Activated naive CD8-positive, alpha-beta T cell treated with anti-CD3 and anti-CD28 coated beads, Interleukin-2, amount 10 ng/mL, durations not matched to agents 7 days and 5 days (primary cell): Measurements from ENCODE around the gene TRIM14. TPM values are rescaled to one million over a fixed set of nuclear protein-coding genes. Genes with fewer than 3 reads are reported as not detected.
"Not testable (repeated sequence)": the region's sequence is repeated elsewhere in the genome, so short reads cannot be mapped to it uniquely, and the experiment has no call there.

Experiments used
- ATAC-seq: fragments of 150-1000 bp; cut with Tn5 transposase; one replicate; pipeline ENCODE4 v1.10.0; 2021; ENCODE audit warnings: low read depth, moderate library complexity
- POLR2A ChIA-PET: fragments of 350-600 bp; sonication (Branson Sonifier 250); formaldehyde crosslinking; loops from one replicate; lab custom pipeline; 2021; ENCODE audit warnings: antibody characterized with exemption; lab: Charles Lee
- DNase-seq: peaks from one replicate; pipeline ENCODE4 v3.0.0; 2021
- H3K27ac Mint-ChIP-seq: one replicate; pipeline ENCODE4 v1.8.0; 2022; ENCODE audit warnings: mild to moderate bottlenecking, mixed read lengths
- H3K27me3 Mint-ChIP-seq: one replicate; pipeline ENCODE4 v1.8.0; 2022; ENCODE audit warnings: mild to moderate bottlenecking, moderate library complexity, mixed read lengths
- H3K36me3 Mint-ChIP-seq: one replicate; pipeline ENCODE4 v1.8.0; 2021; ENCODE audit warnings: mild to moderate bottlenecking, mixed read lengths
- H3K4me1 Mint-ChIP-seq: one replicate; pipeline ENCODE4 v1.8.0; 2021; ENCODE audit warnings: mixed read lengths
- H3K4me3 Mint-ChIP-seq: one replicate; pipeline ENCODE4 v1.8.0; 2022; ENCODE audit warnings: mild to moderate bottlenecking, moderate library complexity, mixed read lengths
- H3K9me3 Mint-ChIP-seq: one replicate; pipeline ENCODE4 v1.8.0; 2021; ENCODE audit warnings: mixed read lengths
- total RNA-seq, 2 experiments: library from RNA; stranded (reverse); gene quantifications; one replicate each; pipeline ENCODE4 v1.2.3, GENCODE V29; 2021

TRIM14 gene
- total RNA-seq, 2 experiments from 2014 or later: 99.0 to 108 TPM

DNA sequence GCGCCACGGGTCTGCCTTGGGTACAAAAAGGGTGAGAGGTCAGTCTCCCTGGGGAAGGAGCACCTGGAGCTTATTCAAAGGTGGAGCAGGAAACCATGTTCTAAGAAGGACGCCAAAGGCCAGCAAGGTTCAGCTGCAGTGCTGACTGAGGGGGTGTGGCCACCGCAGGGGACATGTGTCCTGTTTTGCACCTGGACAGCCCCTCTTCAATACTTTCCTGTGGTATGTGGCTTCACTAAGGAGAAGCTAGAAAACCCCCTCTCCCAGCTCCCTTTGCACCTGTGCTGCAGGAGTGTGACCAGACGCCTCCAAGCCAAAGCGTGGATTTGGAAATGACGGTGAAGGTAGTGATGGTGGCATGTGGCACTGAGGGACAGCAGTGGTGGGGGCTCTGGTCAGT, 23.6 kb downstream of the TRIM14 start:
- Mint-ChIP-seq H3K4me3 (no peak overlapping the region), H3K9me3 (no peaks in the 10 kb centered on the region), H3K27ac (no peak overlapping the region), H3K36me3 (peaks cover 34% of the 10 kb centered on the region), H3K4me1 (peaks cover 25% of the 10 kb centered on the region), H3K27me3 (no peaks in the 10 kb centered on the region)
- POLR2A ChIA-PET: no interaction called here
- DNase-seq (peak; percentile 10), ATAC-seq (no peak)

DNA sequence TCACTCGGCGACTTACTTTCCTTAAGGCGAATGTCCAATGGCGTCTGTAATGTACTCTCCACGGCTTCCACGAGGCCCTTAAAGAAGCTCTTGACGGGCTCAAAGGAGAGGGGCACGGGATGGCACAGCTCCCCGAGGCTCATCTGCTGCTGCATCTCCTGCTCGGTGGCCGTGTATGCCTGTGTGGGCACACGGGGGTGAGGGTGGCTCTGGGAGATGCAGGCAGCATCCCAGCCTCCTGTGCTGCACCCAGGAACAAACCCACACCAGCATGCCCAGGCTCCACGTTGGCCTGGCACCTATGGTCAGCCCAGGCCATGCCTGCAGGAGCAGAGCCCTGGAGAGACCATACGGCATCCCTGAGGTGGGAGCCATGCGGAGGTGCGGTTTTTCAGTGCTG, 24.2 kb downstream of the TRIM14 start:
- H3K4me3 Mint-ChIP-seq: no peak overlapping the region
- peaks cover 20% of the 10 kb centered on the region for H3K4me1 Mint-ChIP-seq
- H3K9me3 Mint-ChIP-seq: no peaks in the 10 kb centered on the region
- no peaks in the 10 kb centered on the region for H3K27me3 Mint-ChIP-seq
- POLR2A ChIA-PET: no interaction called here
- ATAC-seq (no peak), DNase-seq (no peak)
- H3K27ac Mint-ChIP-seq: no peak overlapping the region
- H3K36me3 Mint-ChIP-seq: peaks cover 35% of the 10 kb centered on the region

DNA sequence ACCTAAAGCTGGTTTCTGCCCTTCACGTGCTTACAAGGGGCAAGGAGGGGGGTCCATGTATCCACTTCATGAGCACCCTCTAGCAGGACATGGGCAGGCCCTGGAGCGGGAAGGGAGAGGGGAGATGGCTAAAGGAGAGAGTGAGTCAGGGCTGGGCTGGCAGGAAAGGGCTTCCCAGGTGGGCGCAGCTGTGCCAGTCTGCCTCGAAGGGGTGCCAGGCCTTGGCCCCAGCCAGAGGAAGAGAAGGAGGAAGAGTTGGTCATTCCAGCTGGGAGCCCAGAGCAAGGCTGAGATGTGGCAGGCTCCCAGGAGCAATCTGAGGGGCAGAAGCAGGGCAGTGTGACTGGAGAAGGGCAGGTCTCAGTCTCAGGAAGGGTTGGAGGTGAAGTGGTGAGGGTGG, 24.7 kb downstream of the TRIM14 start:
- Mint-ChIP-seq H3K27ac (peak overlapping the region; percentile 43), H3K36me3 (peaks cover 37% of the 10 kb centered on the region), H3K4me3 (no peak overlapping the region), H3K4me1 (peaks cover 19% of the 10 kb centered on the region), H3K9me3 (no peaks in the 10 kb centered on the region), H3K27me3 (no peaks in the 10 kb centered on the region)
- no peak for DNase-seq
- POLR2A ChIA-PET: no interaction called here
- ATAC-seq: no peak

DNA sequence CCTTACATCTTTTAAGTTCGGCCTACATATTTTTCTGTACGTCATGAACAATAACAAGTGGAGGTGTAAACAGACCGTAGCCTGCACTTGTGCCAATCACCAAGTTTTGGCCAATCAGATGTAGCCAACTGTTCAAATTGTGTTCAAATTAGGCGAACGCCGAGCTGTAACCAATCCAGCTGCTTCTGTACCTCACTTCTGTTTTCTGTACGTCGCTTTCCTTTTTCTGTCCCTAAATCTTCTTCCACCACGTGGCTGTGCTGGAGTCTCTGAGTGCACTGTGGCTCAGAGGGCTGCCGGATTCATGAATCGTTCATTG, 26.4 kb downstream of the TRIM14 start:
- H3K36me3 Mint-ChIP-seq: peaks cover 32% of the 10 kb centered on the region
- no peaks in the 10 kb centered on the region for H3K27me3 Mint-ChIP-seq
- POLR2A ChIA-PET: interaction anchor here (2.1 kb wide), 1 partner anchor 9 kb away, joined by 7 read pairs; no protein-coding TSS in a partner anchor
- peak overlapping the region; percentile 30 for H3K27ac Mint-ChIP-seq
- H3K4me1 Mint-ChIP-seq: peaks cover 15% of the 10 kb centered on the region
- H3K9me3 Mint-ChIP-seq: no peaks in the 10 kb centered on the region
- H3K4me3 Mint-ChIP-seq: no peak overlapping the region
- DNase-seq (no peak), ATAC-seq (no peak)

DNA sequence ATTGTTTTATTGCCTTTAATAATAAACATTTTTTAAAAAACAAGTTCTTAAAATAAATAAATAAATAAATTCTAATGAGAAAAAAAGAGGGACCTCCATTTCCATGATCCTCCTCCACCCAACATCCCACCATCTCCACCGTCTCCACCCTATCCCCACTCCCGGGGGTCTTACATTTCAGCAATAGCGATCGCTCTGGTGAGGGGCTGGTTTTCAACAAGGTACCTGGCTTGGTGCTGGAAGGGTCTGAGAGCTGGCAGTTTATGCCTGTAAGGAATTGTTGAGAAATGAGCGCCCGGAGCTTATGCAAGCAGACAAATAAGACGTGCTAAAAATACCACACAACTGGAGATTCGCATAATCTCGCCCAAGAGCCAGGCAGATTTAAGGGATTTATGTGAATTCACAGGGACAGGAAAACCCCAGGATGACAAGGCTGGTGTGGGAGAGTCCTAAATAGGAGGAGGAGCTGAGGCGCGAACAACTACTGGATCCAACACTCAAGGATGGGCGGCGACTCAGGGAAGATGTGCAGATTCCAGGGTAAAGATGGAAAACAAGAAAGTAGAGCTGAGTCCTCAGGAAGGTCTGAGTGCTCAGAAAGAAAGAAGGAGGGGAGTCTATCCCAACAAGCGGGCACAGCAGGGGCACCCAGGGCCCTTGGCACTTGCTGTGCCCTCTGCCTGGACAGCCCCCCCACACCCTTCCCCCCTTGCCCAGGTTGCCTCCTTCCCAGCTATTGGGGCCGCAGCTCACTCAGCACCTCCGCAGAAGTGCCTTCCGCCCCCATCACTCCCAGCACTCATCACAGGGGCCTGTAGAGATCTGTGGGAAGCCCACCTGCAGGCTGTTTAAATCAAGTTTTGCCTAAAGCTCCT, 27.0 kb downstream of the TRIM14 start:
- Mint-ChIP-seq H3K27ac (no peak overlapping the region), H3K4me3 (no peak overlapping the region), H3K4me1 (peaks cover 11% of the 10 kb centered on the region), H3K9me3 (no peaks in the 10 kb centered on the region), H3K27me3 (no peaks in the 10 kb centered on the region), H3K36me3 (peaks cover 28% of the 10 kb centered on the region)
- ATAC-seq: no peak
- no peak for DNase-seq
- POLR2A ChIA-PET: interaction anchor here (0.8 to 2.1 kb wide), 2 partner anchors 8 to 10 kb away, joined by 3 to 7 read pairs; no protein-coding TSS in a partner anchor

DNA sequence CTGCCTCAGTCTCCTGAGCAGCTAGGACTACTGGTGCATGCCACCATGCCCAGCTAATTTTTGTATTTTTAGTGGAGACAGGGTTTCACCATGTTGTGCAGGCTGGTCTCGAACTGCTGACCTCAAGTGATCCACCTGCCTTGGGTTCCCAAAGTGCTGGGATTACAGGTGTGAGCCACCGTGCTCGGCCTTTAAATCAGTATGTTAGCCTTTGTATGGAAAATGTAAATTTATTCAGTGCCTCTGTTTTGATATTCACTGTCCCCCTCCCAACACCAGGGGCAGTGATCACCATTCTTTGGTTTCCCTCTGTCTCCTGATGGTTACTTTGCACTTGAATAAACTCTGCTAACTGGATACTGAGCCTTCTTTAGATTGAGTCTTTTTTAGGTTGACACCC, 28.3 kb downstream of the TRIM14 start:
- peaks cover 15% of the 10 kb centered on the region for H3K4me1 Mint-ChIP-seq
- DNase-seq, H3K27ac Mint-ChIP-seq, H3K27me3 Mint-ChIP-seq, H3K4me3 Mint-ChIP-seq, ATAC-seq, H3K9me3 Mint-ChIP-seq: not testable (repeated sequence)
- POLR2A ChIA-PET: interaction anchor here (2.1 kb wide), 1 partner anchor 11 kb away, joined by 7 read pairs; no protein-coding TSS in a partner anchor
- H3K36me3 Mint-ChIP-seq: peaks cover 33% of the 10 kb centered on the region

DNA sequence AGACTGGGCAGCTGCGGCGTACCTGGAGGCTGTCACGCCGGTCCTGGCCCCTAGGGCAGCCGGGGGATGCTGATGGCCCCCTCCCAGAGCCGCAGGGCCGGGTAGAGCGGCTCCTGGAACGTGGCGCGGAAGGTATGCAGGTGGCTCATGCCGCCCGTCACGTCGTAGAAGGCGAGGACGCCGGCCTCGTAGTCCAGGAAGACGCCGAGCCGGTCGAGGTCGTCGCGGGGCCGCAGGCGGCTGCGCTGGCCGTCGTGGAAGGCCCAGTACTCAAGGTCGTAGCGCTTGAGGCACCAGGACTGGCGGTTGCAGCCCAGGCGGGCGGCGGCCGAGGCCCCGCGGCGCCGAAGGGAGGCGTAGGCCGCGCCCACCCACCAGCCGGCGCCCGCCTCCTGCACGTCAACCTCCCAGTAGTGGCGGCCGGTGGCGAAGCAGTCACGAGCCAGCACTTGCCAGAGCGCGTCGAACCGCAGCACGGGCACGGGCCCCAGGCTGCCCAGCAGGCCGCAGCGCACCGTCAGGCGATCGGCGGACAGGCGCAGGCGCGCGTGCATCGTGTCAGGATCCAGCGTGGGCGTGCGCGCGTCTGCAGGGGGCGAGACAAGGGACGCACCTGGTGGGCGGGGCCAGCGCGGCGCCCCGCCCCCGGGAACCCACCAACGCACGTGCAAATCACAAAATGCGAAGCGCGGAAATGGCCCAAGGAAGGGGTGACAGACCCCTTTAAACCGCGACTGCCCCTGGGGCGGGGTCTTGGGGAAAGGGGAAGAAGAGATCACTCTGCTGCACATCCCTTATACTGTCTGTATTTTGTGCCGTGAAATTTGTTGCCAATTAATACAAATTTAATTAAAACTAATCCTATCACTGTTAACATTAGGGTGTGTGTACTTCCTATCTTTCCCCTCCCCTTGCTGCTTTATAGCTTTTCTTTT, 31.3 kb downstream of the TRIM14 start:
- DNase-seq (no peak), ATAC-seq (no peak)
- Mint-ChIP-seq H3K27ac (peak overlapping the region; percentile 37), H3K4me3 (no peak overlapping the region), H3K27me3 (no peaks in the 10 kb centered on the region), H3K9me3 (no peaks in the 10 kb centered on the region), H3K4me1 (peaks cover 23% of the 10 kb centered on the region), H3K36me3 (peaks cover 28% of the 10 kb centered on the region)
- POLR2A ChIA-PET: interaction anchor here (1.2 kb wide), 1 partner anchor 10 kb away, joined by 3 read pairs; no protein-coding TSS in a partner anchor

DNA sequence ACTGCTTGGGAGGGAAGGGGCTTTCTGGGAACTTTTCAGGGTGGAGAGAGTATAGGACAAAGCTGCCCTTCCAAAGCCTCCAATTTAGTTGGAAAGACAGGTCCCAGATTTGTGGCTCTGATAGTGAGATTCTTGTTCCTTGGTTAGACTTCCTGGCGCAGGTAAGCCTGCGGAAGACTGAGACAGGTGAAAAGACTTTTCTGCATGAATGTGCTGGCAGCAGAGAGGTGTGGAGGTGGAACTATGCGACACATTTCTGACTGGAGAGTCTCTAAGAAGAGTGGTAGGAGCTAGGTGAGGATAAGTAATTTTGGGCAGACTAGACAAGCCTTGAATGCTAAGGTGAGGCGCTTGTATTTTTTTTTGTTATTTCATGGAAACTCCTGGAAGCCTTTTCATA, 32.6 kb downstream of the TRIM14 start:
- DNase-seq (no peak), ATAC-seq (no peak)
- POLR2A ChIA-PET: no interaction called here
- H3K9me3 Mint-ChIP-seq: no peaks in the 10 kb centered on the region
- peak overlapping the region; percentile 43 for H3K27ac Mint-ChIP-seq
- H3K27me3 Mint-ChIP-seq: no peaks in the 10 kb centered on the region
- H3K36me3 Mint-ChIP-seq: peaks cover 29% of the 10 kb centered on the region
- H3K4me1 Mint-ChIP-seq: peaks cover 31% of the 10 kb centered on the region
- H3K4me3 Mint-ChIP-seq: no peak overlapping the region

DNA sequence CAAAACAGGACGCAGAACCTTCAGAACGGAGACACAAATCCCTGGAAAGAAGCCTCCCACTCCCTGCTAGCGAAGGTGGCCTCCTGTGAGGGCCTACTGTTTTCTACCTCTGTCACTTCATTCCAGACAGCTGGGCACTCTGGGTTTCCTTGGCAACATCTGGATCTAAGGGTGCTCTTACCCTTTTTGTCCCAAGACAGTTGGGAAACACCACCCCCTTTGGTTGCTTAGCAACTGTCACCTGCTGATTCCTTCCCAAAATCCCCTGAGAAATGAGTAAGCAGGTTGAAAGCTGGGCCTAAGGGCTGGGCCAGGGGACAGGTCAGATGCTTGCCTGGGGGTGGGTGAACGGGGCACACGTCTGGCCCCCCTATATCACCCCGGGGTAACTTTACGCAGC, 33.1 kb downstream of the TRIM14 start:
- no peaks in the 10 kb centered on the region for H3K27me3 Mint-ChIP-seq
- no peak for ATAC-seq
- no peak overlapping the region for H3K4me3 Mint-ChIP-seq
- H3K4me1 Mint-ChIP-seq: peaks cover 34% of the 10 kb centered on the region
- H3K27ac Mint-ChIP-seq: no peak overlapping the region
- DNase-seq: no peak
- peaks cover 29% of the 10 kb centered on the region for H3K36me3 Mint-ChIP-seq
- POLR2A ChIA-PET: interaction anchor here (1.3 kb wide), 1 partner anchor 23 kb away, joined by 4 read pairs; no protein-coding TSS in a partner anchor
- no peaks in the 10 kb centered on the region for H3K9me3 Mint-ChIP-seq

DNA sequence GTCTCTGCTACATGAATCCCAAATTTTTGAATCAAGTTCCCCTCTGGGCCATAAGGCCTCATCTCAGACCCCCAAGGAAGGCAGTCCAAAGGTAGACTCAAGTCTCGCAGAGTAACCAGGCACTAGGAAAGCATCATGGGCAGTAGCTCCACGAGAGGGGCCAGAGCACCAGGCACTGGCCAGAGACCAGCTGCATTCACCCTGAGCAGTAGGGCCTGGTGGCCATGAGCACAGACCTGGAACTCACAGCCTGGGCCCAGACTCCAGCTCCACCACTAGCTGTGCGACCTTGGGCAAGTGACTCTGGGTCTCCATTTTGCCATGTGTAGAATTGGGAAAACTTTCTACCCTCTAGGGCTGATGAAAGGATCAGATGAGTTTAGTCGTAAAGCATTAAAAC, 34.0 kb downstream of the TRIM14 start:
- POLR2A ChIA-PET: interaction anchor here (1.3 kb wide), 1 partner anchor 24 kb away, joined by 4 read pairs; no protein-coding TSS in a partner anchor
- peaks cover 34% of the 10 kb centered on the region for H3K4me1 Mint-ChIP-seq
- H3K27ac Mint-ChIP-seq: no peak overlapping the region

DNA sequence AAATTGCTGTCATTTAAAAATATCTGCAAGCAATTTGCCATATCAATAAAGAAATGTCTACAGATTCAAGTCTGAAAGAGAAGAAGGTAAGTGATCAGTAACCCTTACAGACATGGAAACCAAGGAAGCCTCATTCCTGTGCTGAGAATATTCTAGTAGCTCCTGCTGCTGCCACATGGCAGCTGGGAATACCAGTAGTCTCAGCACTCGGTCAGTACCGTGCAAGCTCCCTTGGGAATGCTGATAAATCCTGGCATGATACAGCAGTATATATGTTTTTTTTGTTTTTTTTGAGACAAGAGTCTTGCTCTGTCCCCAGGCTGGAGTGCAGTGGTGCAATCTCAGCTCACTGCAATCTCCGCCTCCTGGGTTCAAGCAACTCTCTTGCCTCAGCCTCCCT, 34.6 kb downstream of the TRIM14 start:
- no peak for ATAC-seq
- POLR2A ChIA-PET: interaction anchor here (1.2 kb wide), 1 partner anchor 27 kb away, joined by 3 read pairs; no protein-coding TSS in a partner anchor
- H3K9me3 Mint-ChIP-seq: no peaks in the 10 kb centered on the region
- peaks cover 33% of the 10 kb centered on the region for H3K4me1 Mint-ChIP-seq
- no peak overlapping the region for H3K27ac Mint-ChIP-seq
- H3K36me3 Mint-ChIP-seq: peaks cover 27% of the 10 kb centered on the region
- H3K4me3 Mint-ChIP-seq: no peak overlapping the region
- no peak for DNase-seq
- H3K27me3 Mint-ChIP-seq: no peaks in the 10 kb centered on the region

More for the DNA sequence above, 34.0 kb downstream of the TRIM14 start:
- no peak for DNase-seq
- no peak for ATAC-seq
- Mint-ChIP-seq H3K27me3 (no peaks in the 10 kb centered on the region), H3K4me3 (no peak overlapping the region), H3K9me3 (no peaks in the 10 kb centered on the region), H3K36me3 (peaks cover 26% of the 10 kb centered on the region)

DNA sequence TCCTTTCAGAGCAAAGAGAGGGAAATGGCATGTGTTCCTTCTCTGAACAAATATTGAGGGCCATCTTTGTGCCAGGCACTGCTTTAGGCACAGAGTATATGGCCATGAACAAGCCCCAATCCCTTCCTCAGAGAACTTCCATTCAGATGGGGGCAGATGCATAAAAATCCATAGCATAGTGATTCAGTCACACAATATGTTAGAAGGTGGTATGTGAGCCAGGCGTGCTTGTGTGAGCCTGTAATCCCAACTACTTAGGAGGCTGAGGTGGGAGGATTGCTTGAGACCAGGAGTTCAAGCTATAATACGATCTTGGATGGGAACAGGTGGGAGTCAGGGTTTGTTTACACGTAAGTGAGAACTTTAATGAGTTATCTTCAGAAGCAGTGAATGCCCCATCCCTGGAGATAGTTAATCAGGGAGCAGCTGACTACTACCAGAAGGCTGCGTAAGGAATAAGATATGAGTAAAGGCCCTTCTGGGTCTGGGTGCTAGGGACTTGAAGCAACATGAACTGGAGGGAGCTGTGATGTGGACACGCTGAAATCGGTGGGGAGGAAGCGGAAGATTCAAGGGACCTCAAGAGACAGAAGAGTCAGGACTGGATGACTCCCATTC, 35.3 kb downstream of the TRIM14 start:
- peaks cover 29% of the 10 kb centered on the region for H3K36me3 Mint-ChIP-seq
- POLR2A ChIA-PET: interaction anchor here (0.5 to 1.2 kb wide), 2 partner anchors 26 to 40 kb away, joined by 3 to 5 read pairs; no protein-coding TSS in a partner anchor
- no peak for ATAC-seq
- H3K4me1 Mint-ChIP-seq: peaks cover 32% of the 10 kb centered on the region
- peak overlapping the region; percentile 20 for H3K27ac Mint-ChIP-seq
- H3K27me3 Mint-ChIP-seq: no peaks in the 10 kb centered on the region
- no peak overlapping the region for H3K4me3 Mint-ChIP-seq
- no peaks in the 10 kb centered on the region for H3K9me3 Mint-ChIP-seq
- no peak for DNase-seq
